HCT116 (cell line): Measurements from ENCODE around the gene THBS1. TPM values are rescaled to one million over a fixed set of nuclear protein-coding genes. Genes with fewer than 3 reads are reported as not detected.
A peak's percentile ranks its signal among the peaks of the same experiment; 100 is the strongest.

Source experiments
- ATAC-seq: fragments of 200-7000 bp; cut with Tn5 transposase; 2 replicates; pipeline ENCODE4 v1.9.1; 2020; ENCODE audit warnings: mild to moderate bottlenecking, moderate library complexity
- BruUV-seq: library from RNA; stranded (reverse); fragments of 400-500 nt; replicated peaks from 2 replicates; lab custom pipeline; 2021; lab: Mats Ljungman, UMichigan
- CTCF ChIA-PET: fragments of 300-600 bp; sonication (Branson Sonifier 250); formaldehyde crosslinking; loops from one replicate; lab custom pipeline; 2021; ENCODE audit warnings: antibody characterized with exemption; lab: Charles Lee
- POLR2A ChIA-PET: fragments of 300-600, 350-600 bp; sonication (Branson Sonifier 250); formaldehyde crosslinking; loops from one replicate; lab custom pipeline; 2021; ENCODE audit warnings: antibody characterized with exemption; lab: Charles Lee
- RAD21 ChIA-PET, 2 experiments: fragments of 300-600 bp; sonication (Branson Sonifier 250); formaldehyde crosslinking; loops; one replicate each; lab custom pipeline; 2023; ENCODE audit warnings: low total read pairs in 2 of 2; ENCODE audit not compliant: uncharacterized antibody in 2 of 2, unreplicated experiment in 2 of 2, low non-redundant PET in 1 of 2; lab: Charles Lee
- DNase-seq: peaks from one replicate; pipeline ENCODE4 v3.0.0-alpha.2; 2010; ENCODE audit warnings: low read depth, low spot score
- H2AFZ ChIP-seq: fragments of 200-600 bp; shearing (Covaris generic), sonication (generic); 2 replicates; pipeline ENCODE4 v1.6.1; 2017; ENCODE audit warnings: low read depth, mixed run types, mixed read lengths, antibody characterized with exemption, low read length; ENCODE audit not compliant: poor library complexity, severe bottlenecking
- H3K27ac ChIP-seq: 2 replicates; pipeline ENCODE4 v1.5.1; 2012; ENCODE audit warnings: low read depth, low read length
- H3K27me3 ChIP-seq: fragments of 200-600 bp; sonication (generic); 2 replicates; pipeline ENCODE4 v1.6.1; 2016; ENCODE audit warnings: mixed run types, low read length, mixed read lengths; ENCODE audit not compliant: insufficient read depth
- H3K36me3 ChIP-seq, 2 experiments: fragments of 200-500 bp in 1 of 2; fragments of 200-600 bp in 1 of 2; sonication (Bioruptor generic) in 1 of 2; sonication (generic) in 1 of 2; 2 replicates each; pipeline versions ENCODE4 v1.5.1 to v1.6.1; 2014 to 2016; ENCODE audit warnings: low read length in 2 of 2, inconsistent platforms in 1 of 2, mixed read lengths in 1 of 2, mixed run types in 1 of 2; ENCODE audit not compliant: insufficient read depth in 2 of 2, control insufficient read depth in 1 of 2
- H3K4me1 ChIP-seq, 2 experiments: fragments of 200-600 bp in 1 of 2; sonication (generic) in 1 of 2; 2 replicates each; pipeline versions ENCODE4 v1.5.1 to v1.6.1; 2012 to 2017; ENCODE audit warnings: low read length in 2 of 2, inconsistent platforms in 1 of 2, mild to moderate bottlenecking in 1 of 2, mixed read lengths in 1 of 2, mixed run types in 1 of 2, moderate library complexity in 1 of 2; ENCODE audit not compliant: insufficient read depth in 2 of 2, control insufficient read depth in 1 of 2
- H3K4me2 ChIP-seq: fragments of 200-600 bp; sonication (generic); 2 replicates; pipeline ENCODE4 v1.6.1; 2017; ENCODE audit warnings: mixed run types, low read length, mixed read lengths
- H3K4me3 ChIP-seq, 2 experiments: fragments of 200-600 bp in 1 of 2; sonication (generic) in 1 of 2; replicated peaks in 1 of 2; 2 replicates each; pipeline ENCODE4 v1.5.1; 2011 to 2016; ENCODE audit warnings: low read length in 2 of 2, control low read depth in 1 of 2, low read depth in 1 of 2, mild to moderate bottlenecking in 1 of 2, mixed read lengths in 1 of 2, mixed run types in 1 of 2
- H3K79me2 ChIP-seq: fragments of 200-600 bp; sonication (generic); 2 replicates; pipeline ENCODE4 v1.6.1; 2017; ENCODE audit warnings: mild to moderate bottlenecking, mixed run types, low read length, moderate library complexity, mixed read lengths; ENCODE audit not compliant: insufficient read depth
- H3K9ac ChIP-seq: fragments of 200-600 bp; sonication (generic); 2 replicates; pipeline ENCODE4 v1.6.1; 2016; ENCODE audit warnings: low read length, mixed read lengths
- H3K9me2 ChIP-seq: fragments of 200-600 bp; sonication (generic), shearing (Covaris generic); 2 replicates; pipeline ENCODE4 v1.6.1; 2017; ENCODE audit warnings: mixed run types, mild to moderate bottlenecking, moderate library complexity; ENCODE audit not compliant: insufficient read depth
- H3K9me3 ChIP-seq, 2 experiments: fragments of 200-500 bp in 1 of 2; fragments of 200-600 bp in 1 of 2; sonication (Bioruptor generic) in 1 of 2; sonication (generic) in 1 of 2; 2 replicates each; pipeline ENCODE4 v1.6.1; 2014 to 2017; ENCODE audit warnings: low read length in 2 of 2, mixed read lengths in 2 of 2, inconsistent platforms in 1 of 2, low read depth in 1 of 2, mild to moderate bottlenecking in 1 of 2, mixed run types in 1 of 2, moderate library complexity in 1 of 2; ENCODE audit not compliant: control insufficient read depth in 1 of 2, insufficient read depth in 1 of 2
- H4K20me1 ChIP-seq: fragments of 200-600 bp; sonication (generic), shearing (Covaris generic); 2 replicates; pipeline ENCODE4 v1.6.1; 2017; ENCODE audit warnings: mixed run types, mild to moderate bottlenecking, moderate library complexity; ENCODE audit not compliant: insufficient read depth
- CBX3 ChIP-seq: IDR thresholded peaks from 2 replicates; pipeline ENCODE4 v1.6.1; 2012; ENCODE audit warnings: low read depth
- ELF1 ChIP-seq: IDR thresholded peaks from 2 replicates; pipeline ENCODE4 v1.6.1; 2012; ENCODE audit warnings: low read depth, borderline replicate concordance
- JUND ChIP-seq: IDR thresholded peaks from 2 replicates; pipeline ENCODE4 v1.6.1; 2012
- POLR2A ChIP-seq: IDR thresholded peaks from 2 replicates; pipeline ENCODE4 v1.7.0; 2011; ENCODE audit warnings: borderline replicate concordance; ENCODE audit not compliant: insufficient read depth, insufficient read length; ENCODE audit errors: extremely low read depth
- RAD21 ChIP-seq: IDR thresholded peaks from 2 replicates; pipeline ENCODE4 v1.6.1; 2012; ENCODE audit warnings: low read depth, mild to moderate bottlenecking
- SIN3A ChIP-seq: IDR thresholded peaks from 2 replicates; pipeline ENCODE4 v1.6.1; 2012; ENCODE audit warnings: low read depth
- SP1 ChIP-seq: IDR thresholded peaks from 2 replicates; pipeline ENCODE4 v1.6.1; 2012; ENCODE audit warnings: low read depth
- YY1 ChIP-seq: IDR thresholded peaks from 2 replicates; pipeline ENCODE4 v1.6.1; 2011; ENCODE audit warnings: low read length, low read depth, moderate library complexity, mild to moderate bottlenecking; ENCODE audit not compliant: insufficient replicate concordance; ENCODE audit errors: extremely low read depth
- ZNF274 ChIP-seq: fragments of 200-500 bp; sonication (Bioruptor generic); IDR thresholded peaks from 2 replicates; pipeline ENCODE4 v1.6.1; 2014; ENCODE audit warnings: mild to moderate bottlenecking, low read depth, low read length, inconsistent platforms
- intact Hi-C: fragments of 100-400 bp; cut with micrococcal nuclease; formaldehyde crosslinking; loops from 2 replicates; pipeline ENCODE4 v1.10.0; 2022
- total RNA-seq: library from RNA; stranded (reverse); gene quantifications from one replicate; pipeline ENCODE4 v1.2.1, GENCODE V29; 2021; ENCODE audit not compliant: unreplicated experiment
- TF ChIP-seq, protein P1 (sequence below), 3 experiments: fragments of 200-600 bp in 1 of 3; sonication (generic) in 1 of 3; IDR thresholded peaks in 2 of 3; conservative IDR thresholded peaks in 1 of 3; 2 replicates each; pipeline ENCODE4 v1.5.1; 2012 to 2017; ENCODE audit warnings: low read depth in 2 of 3, low read length in 2 of 3, antibody characterized with exemption in 1 of 3, borderline replicate concordance in 1 of 3, control low read depth in 1 of 3, mild to moderate bottlenecking in 1 of 3, mixed read lengths in 1 of 3, mixed run types in 1 of 3, moderate library complexity in 1 of 3; ENCODE audit not compliant: insufficient read depth in 1 of 3
- TF ChIP-seq, protein P2 (sequence below): IDR thresholded peaks from 2 replicates; pipeline ENCODE4 v1.6.1; 2012

THBS1 gene
- total RNA-seq, 1 experiment from 2014 or later, result 6.3 TPM

DNA sequence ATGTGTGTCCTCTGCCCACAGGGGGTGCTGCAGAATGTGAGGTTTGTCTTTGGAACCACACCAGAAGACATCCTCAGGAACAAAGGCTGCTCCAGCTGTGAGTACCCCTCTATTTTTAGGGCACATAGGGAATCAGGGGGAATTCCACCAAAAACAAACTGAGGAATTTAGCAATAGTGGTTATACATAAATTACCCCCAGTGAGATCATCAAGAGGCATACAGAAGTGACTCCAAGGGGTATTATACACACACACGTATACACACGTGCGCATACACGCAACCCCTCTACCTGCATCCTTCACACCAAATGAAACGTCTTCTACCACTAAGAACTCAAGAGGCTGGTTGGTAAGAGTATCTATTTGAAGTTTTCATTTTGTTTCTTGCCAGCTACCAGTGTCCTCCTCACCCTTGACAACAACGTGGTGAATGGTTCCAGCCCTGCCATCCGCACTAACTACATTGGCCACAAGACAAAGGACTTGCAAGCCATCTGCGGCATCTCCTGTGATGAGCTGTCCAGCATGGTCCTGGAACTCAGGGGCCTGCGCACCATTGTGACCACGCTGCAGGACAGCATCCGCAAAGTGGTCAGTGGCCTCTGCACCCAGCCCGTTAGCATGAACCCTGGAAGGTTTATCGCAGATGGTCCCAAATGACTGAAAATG, 2.9 kb downstream of the THBS1 start:
- ChIA-PET POLR2A (no interaction called here), CTCF (interaction anchor here (0.7 to 5.5 kb wide), 2 partner anchors 173 to 725 kb away, joined by 3 to 52 read pairs; no protein-coding TSS in a partner anchor), RAD21 (no interaction called here)
- Histone ChIP-seq H3K79me2 (no peaks in the 10 kb centered on the region), H3K4me2 (no peak overlapping the region), H3K27ac (no peak overlapping the region), H3K4me1 (peaks cover 11 to 29% of the 10 kb centered on the region in 2 experiments), H3K9ac (no peak overlapping the region), H4K20me1 (no peaks in the 10 kb centered on the region), H3K36me3 (peaks cover 3 to 20% of the 10 kb centered on the region in 2 experiments; a peak in 2 of 4 replicates), H3K27me3 (no peaks in the 10 kb centered on the region), H3K4me3 (no peak overlapping the region), H3K9me2 (no peaks in the 10 kb centered on the region)
- TF ChIP-seq RAD21 (peak; percentile 23; the same call in 1 of the 2 replicates), POLR2A (no peak)
- TF ChIP-seq, protein P1, sequence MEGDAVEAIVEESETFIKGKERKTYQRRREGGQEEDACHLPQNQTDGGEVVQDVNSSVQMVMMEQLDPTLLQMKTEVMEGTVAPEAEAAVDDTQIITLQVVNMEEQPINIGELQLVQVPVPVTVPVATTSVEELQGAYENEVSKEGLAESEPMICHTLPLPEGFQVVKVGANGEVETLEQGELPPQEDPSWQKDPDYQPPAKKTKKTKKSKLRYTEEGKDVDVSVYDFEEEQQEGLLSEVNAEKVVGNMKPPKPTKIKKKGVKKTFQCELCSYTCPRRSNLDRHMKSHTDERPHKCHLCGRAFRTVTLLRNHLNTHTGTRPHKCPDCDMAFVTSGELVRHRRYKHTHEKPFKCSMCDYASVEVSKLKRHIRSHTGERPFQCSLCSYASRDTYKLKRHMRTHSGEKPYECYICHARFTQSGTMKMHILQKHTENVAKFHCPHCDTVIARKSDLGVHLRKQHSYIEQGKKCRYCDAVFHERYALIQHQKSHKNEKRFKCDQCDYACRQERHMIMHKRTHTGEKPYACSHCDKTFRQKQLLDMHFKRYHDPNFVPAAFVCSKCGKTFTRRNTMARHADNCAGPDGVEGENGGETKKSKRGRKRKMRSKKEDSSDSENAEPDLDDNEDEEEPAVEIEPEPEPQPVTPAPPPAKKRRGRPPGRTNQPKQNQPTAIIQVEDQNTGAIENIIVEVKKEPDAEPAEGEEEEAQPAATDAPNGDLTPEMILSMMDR (IDR thresholded peaks at IDR 0.05 in 2 of 3, conservative IDR thresholded peaks at IDR 0.05 in 1 of 3; ENCODE audit: borderline replicate concordance in 1 of 3, insufficient read depth in 1 of 3, low read depth in 2 of 3, low read length in 2 of 3), result peak in 2 of 3 experiments; percentile 28 to 47; a peak in 4 of 6 replicates
- TF ChIP-seq, all 23 proteins: peak for 2
- DNase-seq (no peak), ATAC-seq (no peak)
- BruUV-seq, result no TSS peak
- Histone ChIP-seq H2AFZ (no peak overlapping the region), H3K9me3 (no peaks in the 10 kb centered on the region)
- intact Hi-C loops, result no loop called here

DNA sequence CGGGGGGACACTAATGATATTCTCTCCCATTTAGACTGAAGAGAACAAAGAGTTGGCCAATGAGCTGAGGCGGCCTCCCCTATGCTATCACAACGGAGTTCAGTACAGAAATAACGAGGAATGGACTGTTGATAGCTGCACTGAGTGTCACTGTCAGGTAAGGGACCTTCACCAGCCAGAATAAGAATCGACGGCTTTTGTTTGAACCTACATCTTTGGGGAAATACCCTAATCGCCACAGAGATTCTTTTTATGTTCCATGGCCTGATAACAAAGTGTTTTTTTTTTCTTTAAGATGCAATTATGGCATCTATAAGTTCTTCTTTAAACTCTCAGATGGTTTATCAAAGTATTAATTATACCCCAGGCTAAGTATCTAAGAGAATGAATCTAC, 3.4 kb downstream of the THBS1 start:
- intact Hi-C loops, result no loop called here
- H3K27me3 ChIP-seq, result no peaks in the 10 kb centered on the region
- H4K20me1 ChIP-seq, result no peaks in the 10 kb centered on the region
- BruUV-seq, result no TSS peak
- ATAC-seq, result no peak
- no peak overlapping the region for H3K4me2 ChIP-seq
- no peaks in the 10 kb centered on the region for H3K79me2 ChIP-seq
- RAD21 ChIA-PET, result no interaction called here
- H3K27ac ChIP-seq, result no peak overlapping the region
- no peak overlapping the region for H3K4me3 ChIP-seq
- H3K9ac ChIP-seq, result no peak overlapping the region
- H2AFZ ChIP-seq, result no peak overlapping the region
- POLR2A ChIA-PET, result no interaction called here
- CTCF ChIA-PET, result no interaction called here
- DNase-seq, result no peak
- peaks cover 8 to 25% of the 10 kb centered on the region in 2 experiments for H3K4me1 ChIP-seq
- no peaks in the 10 kb centered on the region for H3K9me2 ChIP-seq
- H3K9me3 ChIP-seq, result no peaks in the 10 kb centered on the region
- H3K36me3 ChIP-seq, result peaks cover 3 to 22% of the 10 kb centered on the region in 2 experiments; a peak in 2 of 4 replicates
- no peak for TF ChIP-seq YY1
- TF ChIP-seq ELF1, result no peak
- TF ChIP-seq ZNF274, result no peak
- no peak for TF ChIP-seq CBX3
- TF ChIP-seq, protein P1 (IDR thresholded peaks at IDR 0.05 in 2 of 3, conservative IDR thresholded peaks at IDR 0.05 in 1 of 3; ENCODE audit: borderline replicate concordance in 1 of 3, insufficient read depth in 1 of 3, low read depth in 2 of 3, low read length in 2 of 3), result no peak
- TF ChIP-seq, protein P2, sequence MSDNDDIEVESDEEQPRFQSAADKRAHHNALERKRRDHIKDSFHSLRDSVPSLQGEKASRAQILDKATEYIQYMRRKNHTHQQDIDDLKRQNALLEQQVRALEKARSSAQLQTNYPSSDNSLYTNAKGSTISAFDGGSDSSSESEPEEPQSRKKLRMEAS, result no peak
- no peak for TF ChIP-seq JUND
- no peak for TF ChIP-seq SIN3A
- no peak for TF ChIP-seq SP1
- TF ChIP-seq RAD21, result no peak
